PFSK-1 (cell line): ENCODE measurements around the gene WNT4.

Experiments
- POLR2AphosphoS5 ChIP-seq: IDR thresholded peaks from 2 replicates; pipeline ENCODE4 v1.6.1; 2012; ENCODE audit warnings: low read depth, mild to moderate bottlenecking, control low read depth, low read length, moderate library complexity
- REST ChIP-seq, 2 experiments: IDR thresholded peaks; 2 replicates each; pipeline versions ENCODE4 v1.6.1 to v1.8.0; 2011 to 2012; ENCODE audit warnings: low read depth in 2 of 2, low read length in 2 of 2, control low read depth in 1 of 2, inconsistent platforms in 1 of 2, mild to moderate bottlenecking in 1 of 2, moderate library complexity in 1 of 2; ENCODE audit not compliant: insufficient read depth in 1 of 2
- SIN3A ChIP-seq: IDR thresholded peaks from 2 replicates; pipeline ENCODE4 v1.6.1; 2012; ENCODE audit warnings: mild to moderate bottlenecking, low read length, moderate library complexity, borderline replicate concordance; ENCODE audit not compliant: insufficient read depth
- TAF1 ChIP-seq: IDR thresholded peaks from 2 replicates; pipeline ENCODE4 v1.6.1; 2012; ENCODE audit warnings: low read length, control low read depth, borderline replicate concordance; ENCODE audit not compliant: insufficient read depth

- TF ChIP-seq REST (IDR thresholded peaks at IDR 0.05; ENCODE audit: insufficient read depth in 1 of 2, low read depth in 2 of 2, low read length in 2 of 2): no peak
- no peak for TF ChIP-seq TAF1
- TF ChIP-seq POLR2AphosphoS5: no peak
- TF ChIP-seq SIN3A: no peak
These were observed 67.2 kb downstream of the WNT4 start for GRCh38 chr1:22075718-22076117.
